Gastrocnemius medialis (tissue), 4 donors: ENCODE results near the gene PTPRE.

Source experiments
- POLR2A ChIP-seq, 2 donors: fragments of 450-650 bp; IDR thresholded peaks; one replicate each; pipeline ENCODE4 v1.6.1; 2017; ENCODE audit warnings: antibody characterized with exemption in 2 of 2, mild to moderate bottlenecking in 2 of 2, moderate library complexity in 2 of 2
- TF ChIP-seq, protein P1 (sequence below), 5 experiments: fragments of 450-650 bp in 3 of 5; fragments of 200-600 bp in 2 of 5; sonication (generic) in 2 of 5; IDR thresholded peaks in 4 of 5; conservative IDR thresholded peaks in 1 of 5; 1 replicate in 4 of 5; 2 replicates in 1 of 5; pipeline ENCODE4 v1.5.1; 2016 to 2019; ENCODE audit warnings: antibody characterized with exemption in 5 of 5, mild to moderate bottlenecking in 3 of 5, moderate library complexity in 3 of 5

DNA sequence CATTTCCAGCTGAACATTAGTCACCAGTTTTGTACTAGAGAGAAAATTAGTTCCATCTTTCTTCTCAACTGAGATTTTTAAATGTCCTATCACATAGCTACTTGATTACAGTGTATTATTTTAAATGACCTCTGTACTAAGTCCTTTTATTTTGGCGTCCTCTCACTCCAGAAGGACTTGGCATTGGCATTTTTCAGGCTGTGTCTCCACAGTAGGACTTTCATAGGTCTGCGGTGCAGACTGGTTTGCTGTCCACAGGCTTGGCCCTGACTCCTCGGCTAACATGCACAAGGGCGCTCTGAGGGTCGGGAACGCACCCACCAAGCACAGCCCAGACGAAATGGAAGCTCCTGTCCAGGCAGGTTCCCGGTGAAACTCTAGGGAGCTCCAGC lies 6.5 kb downstream of the PTPRE start:
- no peak for TF ChIP-seq POLR2A (IDR thresholded peaks at IDR 0.05)
- TF ChIP-seq, protein P1, sequence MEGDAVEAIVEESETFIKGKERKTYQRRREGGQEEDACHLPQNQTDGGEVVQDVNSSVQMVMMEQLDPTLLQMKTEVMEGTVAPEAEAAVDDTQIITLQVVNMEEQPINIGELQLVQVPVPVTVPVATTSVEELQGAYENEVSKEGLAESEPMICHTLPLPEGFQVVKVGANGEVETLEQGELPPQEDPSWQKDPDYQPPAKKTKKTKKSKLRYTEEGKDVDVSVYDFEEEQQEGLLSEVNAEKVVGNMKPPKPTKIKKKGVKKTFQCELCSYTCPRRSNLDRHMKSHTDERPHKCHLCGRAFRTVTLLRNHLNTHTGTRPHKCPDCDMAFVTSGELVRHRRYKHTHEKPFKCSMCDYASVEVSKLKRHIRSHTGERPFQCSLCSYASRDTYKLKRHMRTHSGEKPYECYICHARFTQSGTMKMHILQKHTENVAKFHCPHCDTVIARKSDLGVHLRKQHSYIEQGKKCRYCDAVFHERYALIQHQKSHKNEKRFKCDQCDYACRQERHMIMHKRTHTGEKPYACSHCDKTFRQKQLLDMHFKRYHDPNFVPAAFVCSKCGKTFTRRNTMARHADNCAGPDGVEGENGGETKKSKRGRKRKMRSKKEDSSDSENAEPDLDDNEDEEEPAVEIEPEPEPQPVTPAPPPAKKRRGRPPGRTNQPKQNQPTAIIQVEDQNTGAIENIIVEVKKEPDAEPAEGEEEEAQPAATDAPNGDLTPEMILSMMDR (IDR thresholded peaks at IDR 0.05 in 4 of 5, conservative IDR thresholded peaks at IDR 0.05 in 1 of 5) = no peak
